ENCODE measurements around the gene TACR1. TPM values are rescaled to one million over a fixed set of nuclear protein-coding genes. Genes with fewer than 3 reads are reported as not detected.

Gene TACR1
- total RNA-seq, 1 experiment from 2014 or later: not detected

DNA sequence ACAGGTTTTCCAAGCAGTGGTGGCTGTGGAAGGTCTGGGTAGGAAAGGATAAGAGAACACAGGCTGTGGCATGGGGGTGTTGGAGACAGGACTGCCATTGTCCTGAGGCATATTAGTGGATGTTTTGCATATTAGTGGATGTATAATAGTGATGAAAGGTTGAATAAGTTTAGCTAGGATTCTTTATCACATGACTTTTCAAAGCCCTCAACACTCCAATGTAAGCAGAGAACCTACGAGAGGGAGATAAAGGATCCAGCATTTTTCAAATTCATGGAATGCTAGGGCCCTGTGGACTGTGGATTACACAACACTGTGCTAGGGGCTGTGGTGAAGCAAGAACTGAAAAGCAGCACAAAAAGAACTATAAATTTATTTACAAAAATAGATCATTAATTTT lies 177.6 kb downstream of the TACR1 start:
- H3K9me3 ChIP-seq (ENCODE audit: low read depth, low read length, poor library complexity, severe bottlenecking): no peaks in the 10 kb centered on the region
- no TSS peak for BruUV-seq (replicated peaks)
- no peak overlapping the region for H3K4me3 ChIP-seq (ENCODE audit: low read depth, low read length, poor library complexity, severe bottlenecking)
- CTCF ChIA-PET: no interaction called here
- TF ChIP-seq, protein P1, sequence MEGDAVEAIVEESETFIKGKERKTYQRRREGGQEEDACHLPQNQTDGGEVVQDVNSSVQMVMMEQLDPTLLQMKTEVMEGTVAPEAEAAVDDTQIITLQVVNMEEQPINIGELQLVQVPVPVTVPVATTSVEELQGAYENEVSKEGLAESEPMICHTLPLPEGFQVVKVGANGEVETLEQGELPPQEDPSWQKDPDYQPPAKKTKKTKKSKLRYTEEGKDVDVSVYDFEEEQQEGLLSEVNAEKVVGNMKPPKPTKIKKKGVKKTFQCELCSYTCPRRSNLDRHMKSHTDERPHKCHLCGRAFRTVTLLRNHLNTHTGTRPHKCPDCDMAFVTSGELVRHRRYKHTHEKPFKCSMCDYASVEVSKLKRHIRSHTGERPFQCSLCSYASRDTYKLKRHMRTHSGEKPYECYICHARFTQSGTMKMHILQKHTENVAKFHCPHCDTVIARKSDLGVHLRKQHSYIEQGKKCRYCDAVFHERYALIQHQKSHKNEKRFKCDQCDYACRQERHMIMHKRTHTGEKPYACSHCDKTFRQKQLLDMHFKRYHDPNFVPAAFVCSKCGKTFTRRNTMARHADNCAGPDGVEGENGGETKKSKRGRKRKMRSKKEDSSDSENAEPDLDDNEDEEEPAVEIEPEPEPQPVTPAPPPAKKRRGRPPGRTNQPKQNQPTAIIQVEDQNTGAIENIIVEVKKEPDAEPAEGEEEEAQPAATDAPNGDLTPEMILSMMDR (conservative IDR thresholded peaks at IDR 0.05; ENCODE audit: low read depth, low read length): no peak
- no peak for TF ChIP-seq EZH2 (IDR thresholded peaks at IDR 0.05; ENCODE audit: borderline replicate concordance, low read depth, low read length, poor library complexity, severe bottlenecking)
- no peaks in the 10 kb centered on the region for H3K27me3 ChIP-seq (replicated peaks; ENCODE audit: insufficient read depth, low read depth, low read length, poor library complexity)
- no peaks in the 10 kb centered on the region for H3K36me3 ChIP-seq (ENCODE audit: insufficient read depth, low read length, poor library complexity, severe bottlenecking)
- POLR2A ChIA-PET (ENCODE audit: low non-redundant PET): no interaction called here
- DNase-seq (ENCODE audit: low spot score): no peak
- H3K4me1 ChIP-seq (ENCODE audit: insufficient read depth, low read length, poor library complexity, severe bottlenecking): peaks cover 7% of the 10 kb centered on the region
- intact Hi-C loops (cut with micrococcal nuclease; ENCODE audit: unreplicated experiment): no loop called here
- H3K27ac ChIP-seq (ENCODE audit: low read depth, low read length, poor library complexity, severe bottlenecking): no peak overlapping the region

DNA sequence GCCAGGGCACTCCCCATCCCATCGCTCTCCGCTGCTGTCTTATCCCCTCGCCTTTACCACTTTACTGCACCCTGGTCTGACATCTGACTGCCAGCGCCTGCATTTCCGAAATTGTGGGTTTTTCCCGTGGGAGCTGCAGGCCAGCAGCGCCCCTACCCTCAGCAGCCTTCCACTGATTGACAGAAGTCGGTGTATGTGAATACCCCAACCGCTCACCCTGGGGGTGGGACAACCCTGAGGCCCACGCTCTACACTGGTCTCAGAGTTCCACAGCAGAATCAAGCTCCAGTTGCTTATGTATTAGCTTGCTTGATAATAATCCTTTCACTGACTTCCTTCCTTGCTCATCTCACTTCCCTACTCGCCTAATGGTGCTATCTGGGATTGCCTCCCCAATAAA lies 178.8 kb downstream of the TACR1 start:
- no peaks in the 10 kb centered on the region for H3K9me3 ChIP-seq (ENCODE audit: low read depth, low read length, poor library complexity, severe bottlenecking)
- H3K4me3 ChIP-seq (ENCODE audit: low read depth, low read length, poor library complexity, severe bottlenecking): no peak overlapping the region
- ChIA-PET POLR2A (ENCODE audit: low non-redundant PET) (interaction anchor here (0.6 kb wide), 1 partner anchor 197 kb away, joined by 3 read pairs; no protein-coding TSS in a partner anchor), CTCF (no interaction called here)
- H3K27me3 ChIP-seq (replicated peaks; ENCODE audit: insufficient read depth, low read depth, low read length, poor library complexity): no peaks in the 10 kb centered on the region
- no peak overlapping the region for H3K27ac ChIP-seq (ENCODE audit: low read depth, low read length, poor library complexity, severe bottlenecking)
- no peak for DNase-seq (ENCODE audit: low spot score)
- BruUV-seq (replicated peaks): no TSS peak
- H3K36me3 ChIP-seq (ENCODE audit: insufficient read depth, low read length, poor library complexity, severe bottlenecking): no peaks in the 10 kb centered on the region
- intact Hi-C loops (cut with micrococcal nuclease; ENCODE audit: unreplicated experiment): no loop called here
- H3K4me1 ChIP-seq (ENCODE audit: insufficient read depth, low read length, poor library complexity, severe bottlenecking): peaks cover 7% of the 10 kb centered on the region
- no peak for TF ChIP-seq EZH2 (IDR thresholded peaks at IDR 0.05; ENCODE audit: borderline replicate concordance, low read depth, low read length, poor library complexity, severe bottlenecking)
- TF ChIP-seq, protein P1 (conservative IDR thresholded peaks at IDR 0.05; ENCODE audit: low read depth, low read length): no peak

DNA sequence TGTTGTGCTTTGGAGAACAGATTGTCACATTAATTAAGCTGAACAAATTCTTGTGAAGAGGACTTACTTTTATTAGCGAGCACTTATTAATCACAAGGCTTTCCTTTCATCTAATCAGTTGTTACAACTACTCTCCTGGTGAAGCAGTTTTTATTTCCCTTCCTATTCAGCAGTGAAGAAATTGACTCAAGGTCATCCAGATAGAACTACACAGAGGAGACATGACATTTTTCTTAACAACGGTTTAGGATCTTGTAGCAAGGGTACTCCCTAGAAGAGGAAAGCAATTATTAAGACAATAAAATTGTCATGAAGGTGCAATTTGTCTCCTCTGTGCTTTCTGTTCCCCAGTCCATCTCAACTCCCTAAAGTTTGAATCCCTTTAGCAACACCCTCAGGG lies 179.5 kb downstream of the TACR1 start:
- H3K36me3 ChIP-seq (ENCODE audit: insufficient read depth, low read length, poor library complexity, severe bottlenecking): no peaks in the 10 kb centered on the region
- ChIA-PET CTCF (no interaction called here), POLR2A (ENCODE audit: low non-redundant PET) (no interaction called here)
- H3K4me3 ChIP-seq (ENCODE audit: low read depth, low read length, poor library complexity, severe bottlenecking): no peak overlapping the region
- TF ChIP-seq EZH2 (IDR thresholded peaks at IDR 0.05; ENCODE audit: borderline replicate concordance, low read depth, low read length, poor library complexity, severe bottlenecking): no peak
- H3K9me3 ChIP-seq (ENCODE audit: low read depth, low read length, poor library complexity, severe bottlenecking): no peaks in the 10 kb centered on the region
- intact Hi-C loops (cut with micrococcal nuclease; ENCODE audit: unreplicated experiment): no loop called here
- no peak overlapping the region for H3K27ac ChIP-seq (ENCODE audit: low read depth, low read length, poor library complexity, severe bottlenecking)
- BruUV-seq (replicated peaks): no TSS peak
- H3K4me1 ChIP-seq (ENCODE audit: insufficient read depth, low read length, poor library complexity, severe bottlenecking): peaks cover 7% of the 10 kb centered on the region
- no peak for DNase-seq (ENCODE audit: low spot score)
- H3K27me3 ChIP-seq (replicated peaks; ENCODE audit: insufficient read depth, low read depth, low read length, poor library complexity): no peaks in the 10 kb centered on the region

DNA sequence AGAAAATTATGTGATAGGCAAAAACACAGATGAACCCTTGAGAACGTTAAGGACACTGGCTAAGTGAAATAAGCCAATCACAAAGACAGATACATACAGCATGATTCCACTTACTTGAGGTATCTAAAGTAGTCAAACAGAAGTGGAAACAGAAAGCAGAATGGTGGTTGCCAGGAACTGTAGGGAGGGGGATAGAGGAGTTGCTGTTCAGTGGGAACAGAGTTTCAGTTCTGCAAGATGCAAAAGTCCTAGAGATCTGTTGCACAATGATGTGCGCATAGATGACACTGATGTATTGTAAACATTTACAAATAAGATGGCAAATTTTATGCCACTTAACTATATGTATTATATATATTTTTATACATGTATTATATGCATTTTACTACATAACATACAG lies 181.2 kb downstream of the TACR1 start:
- Histone ChIP-seq H3K4me1 (ENCODE audit: insufficient read depth, low read length, poor library complexity, severe bottlenecking) (peaks cover 7% of the 10 kb centered on the region), H3K27ac (ENCODE audit: low read depth, low read length, poor library complexity, severe bottlenecking) (no peak overlapping the region), H3K36me3 (ENCODE audit: insufficient read depth, low read length, poor library complexity, severe bottlenecking) (no peaks in the 10 kb centered on the region), H3K27me3 (replicated peaks; ENCODE audit: insufficient read depth, low read depth, low read length, poor library complexity) (no peaks in the 10 kb centered on the region), H3K4me3 (ENCODE audit: low read depth, low read length, poor library complexity, severe bottlenecking) (no peak overlapping the region), H3K9me3 (ENCODE audit: low read depth, low read length, poor library complexity, severe bottlenecking) (no peaks in the 10 kb centered on the region)
- CTCF ChIA-PET: no interaction called here
- intact Hi-C loops (cut with micrococcal nuclease; ENCODE audit: unreplicated experiment): no loop called here
- no TSS peak for BruUV-seq (replicated peaks)
- POLR2A ChIA-PET (ENCODE audit: low non-redundant PET): no interaction called here
- TF ChIP-seq, protein P1 (conservative IDR thresholded peaks at IDR 0.05; ENCODE audit: low read depth, low read length): no peak
- no peak for TF ChIP-seq EZH2 (IDR thresholded peaks at IDR 0.05; ENCODE audit: borderline replicate concordance, low read depth, low read length, poor library complexity, severe bottlenecking)
- no peak for DNase-seq (ENCODE audit: low spot score)

Data from A673 (cell line).